ENCODE results near the gene FAM98C.

Gene FAM98C

GRCh38 chr19:38402623-38402966, 298 bp upstream of the FAM98C start:
- Histone ChIP-seq H4K20me1 (ENCODE audit: insufficient read depth, low read length) (no peaks in the 10 kb centered on the region), H3K27me3 (ENCODE audit: insufficient read depth, low read length, poor library complexity) (no peaks in the 10 kb centered on the region), H3K9ac (ENCODE audit: low read depth, low read length) (peak overlapping the region; percentile 58), H3K4me3 (ENCODE audit: low read depth in 1 of 2, low read length in 2 of 2) (peak overlapping the region; percentile 21 to 60; a peak in 3 of 4 replicates), H3K79me2 (ENCODE audit: insufficient read depth, low read length) (peaks cover 10% of the 10 kb centered on the region; the same call in 1 of the 2 replicates), H3K4me2 (ENCODE audit: insufficient read depth, low read length) (peak overlapping the region; percentile 84), H3K27ac (ENCODE audit: low read length) (peak overlapping the region; percentile 61), H3K4me1 (ENCODE audit: insufficient read depth, low read length) (peaks cover 20% of the 10 kb centered on the region), H3K36me3 (ENCODE audit: insufficient read depth, low read length) (peaks cover 19% of the 10 kb centered on the region), H2AFZ (ENCODE audit: low read depth, low read length) (peak overlapping the region; percentile 87), H3K9me3 (ENCODE audit: insufficient read depth, low read length, severe bottlenecking) (no peaks in the 10 kb centered on the region)
- ATAC-seq (ENCODE audit: insufficient read depth, low read depth) (no peak), DNase-seq (no peak)
- TF ChIP-seq CTCF (IDR thresholded peaks at IDR 0.05; ENCODE audit: borderline replicate concordance, extremely low read depth, low read length, poor library complexity, severe bottlenecking) (no peak), EZH2 (IDR thresholded peaks at IDR 0.05; ENCODE audit: borderline replicate concordance, low read depth, low read length, severe bottlenecking) (no peak)

GRCh38 chr19:38404858-38405257, 2.0 kb downstream of the FAM98C start:
- peaks cover 20% of the 10 kb centered on the region for H3K4me1 ChIP-seq (ENCODE audit: insufficient read depth, low read length)
- H3K27me3 ChIP-seq (ENCODE audit: insufficient read depth, low read length, poor library complexity): no peaks in the 10 kb centered on the region
- DNase-seq (no peak), ATAC-seq (ENCODE audit: insufficient read depth, low read depth) (no peak)
- H3K4me2 ChIP-seq (ENCODE audit: insufficient read depth, low read length): no peak overlapping the region
- peaks cover 19% of the 10 kb centered on the region for H3K36me3 ChIP-seq (ENCODE audit: insufficient read depth, low read length)
- no peak overlapping the region for H3K4me3 ChIP-seq (ENCODE audit: low read depth in 1 of 2, low read length in 2 of 2)
- H2AFZ ChIP-seq (ENCODE audit: low read depth, low read length): no peak overlapping the region
- H3K9ac ChIP-seq (ENCODE audit: low read depth, low read length): 0 out of 2 replicates have a peak overlapping the region, but pooled peaks have one; percentile 18
- no peaks in the 10 kb centered on the region for H3K9me3 ChIP-seq (ENCODE audit: insufficient read depth, low read length, severe bottlenecking)
- H3K79me2 ChIP-seq (ENCODE audit: insufficient read depth, low read length): peaks cover 10% of the 10 kb centered on the region; the same call in 1 of the 2 replicates
- no peak overlapping the region for H3K27ac ChIP-seq (ENCODE audit: low read length)
- TF ChIP-seq EZH2 (IDR thresholded peaks at IDR 0.05; ENCODE audit: borderline replicate concordance, low read depth, low read length, severe bottlenecking): no peak
- TF ChIP-seq CTCF (IDR thresholded peaks at IDR 0.05; ENCODE audit: borderline replicate concordance, extremely low read depth, low read length, poor library complexity, severe bottlenecking): no peak
- no peaks in the 10 kb centered on the region for H4K20me1 ChIP-seq (ENCODE audit: insufficient read depth, low read length)

- Histone ChIP-seq H2AFZ (ENCODE audit: low read depth, low read length) (no peak overlapping the region), H3K27me3 (ENCODE audit: insufficient read depth, low read length, poor library complexity) (no peaks in the 10 kb centered on the region), H4K20me1 (ENCODE audit: insufficient read depth, low read length) (no peaks in the 10 kb centered on the region), H3K36me3 (ENCODE audit: insufficient read depth, low read length) (peaks cover 19% of the 10 kb centered on the region), H3K4me2 (ENCODE audit: insufficient read depth, low read length) (no peak overlapping the region), H3K9me3 (ENCODE audit: insufficient read depth, low read length, severe bottlenecking) (no peaks in the 10 kb centered on the region), H3K9ac (ENCODE audit: low read depth, low read length) (no peak overlapping the region), H3K79me2 (ENCODE audit: insufficient read depth, low read length) (peaks cover 10% of the 10 kb centered on the region; the same call in 1 of the 2 replicates), H3K4me1 (ENCODE audit: insufficient read depth, low read length) (peaks cover 20% of the 10 kb centered on the region), H3K27ac (ENCODE audit: low read length) (no peak overlapping the region), H3K4me3 (ENCODE audit: low read depth in 1 of 2, low read length in 2 of 2) (no peak overlapping the region)
- no peak for ATAC-seq (ENCODE audit: insufficient read depth, low read depth)
- no peak for DNase-seq
- TF ChIP-seq EZH2 (IDR thresholded peaks at IDR 0.05; ENCODE audit: borderline replicate concordance, low read depth, low read length, severe bottlenecking) (no peak), CTCF (IDR thresholded peaks at IDR 0.05; ENCODE audit: borderline replicate concordance, extremely low read depth, low read length, poor library complexity, severe bottlenecking) (no peak)
Observed at GRCh38 chr19:38405276-38405675, 2.4 kb downstream of the FAM98C start.
